ENCODE data around the gene MAP2K7.
"Not testable (repeated sequence)": the region's sequence is repeated elsewhere in the genome, so short reads cannot be mapped to it uniquely, and the experiment has no call there.

The MAP2K7 gene

GRCh38 chr19:7932276-7932929, 28.7 kb downstream of the MAP2K7 start:
- no peak for DNase-seq

GRCh38 chr19:7932930-7933300, 29.2 kb downstream of the MAP2K7 start:
- DNase-seq: no peak

GRCh38 chr19:7933411-7933810, 29.7 kb downstream of the MAP2K7 start:
- no peak for DNase-seq

GRCh38 chr19:7933828-7934725, 30.4 kb downstream of the MAP2K7 start:
- DNase-seq: no peak

GRCh38 chr19:7934766-7935165, 31.1 kb downstream of the MAP2K7 start:
- DNase-seq: no peak

- DNase-seq: no peak
Observed at GRCh38 chr19:7940841-7941240, 37.2 kb downstream of the MAP2K7 start.

- no peak for DNase-seq
Observed at GRCh38 chr19:7941895-7942596, 38.4 kb downstream of the MAP2K7 start.

GRCh38 chr19:7942981-7943443, 39.3 kb downstream of the MAP2K7 start:
- no peak for DNase-seq

- peak; percentile 78 for DNase-seq
Observed at GRCh38 chr19:7943444-7944176, 39.9 kb downstream of the MAP2K7 start, which contains the start of gene TIMM44. Gene TIMM44 (minus strand): TSS chr19:7943666. CDS start chr19:7943651, 15 bp downstream.

GRCh38 chr19:7944177-7944761, 40.6 kb downstream of the MAP2K7 start:
- DNase-seq: peak; percentile 57

GRCh38 chr19:7947939-7948338, 44.3 kb downstream of the MAP2K7 start:
- no peak for DNase-seq

- no peak for DNase-seq
Observed at GRCh38 chr19:7953060-7953459, 49.4 kb downstream of the MAP2K7 start.

GRCh38 chr19:7953576-7953975, 49.9 kb downstream of the MAP2K7 start:
- DNase-seq: no peak

- DNase-seq: no peak
Observed at GRCh38 chr19:7955696-7956095, 52.0 kb downstream of the MAP2K7 start.

- DNase-seq: no peak
Observed at GRCh38 chr19:7959211-7959610, 55.5 kb downstream of the MAP2K7 start.

GRCh38 chr19:7961082-7961481, 57.4 kb downstream of the MAP2K7 start:
- not testable (repeated sequence) for DNase-seq

- no peak for DNase-seq
Observed at GRCh38 chr19:7961920-7962626, 58.4 kb downstream of the MAP2K7 start.

- DNase-seq: no peak
Observed at GRCh38 chr19:7962644-7963268, 59.1 kb downstream of the MAP2K7 start.

GRCh38 chr19:7963566-7963965, 59.9 kb downstream of the MAP2K7 start:
- DNase-seq: no peak
